Vagina (tissue), 2 donors: Measurements from ENCODE around the gene CNTLN.

ENCODE experiments used
- POLR2A ChIP-seq, 2 donors: fragments of 450-650 bp; IDR thresholded peaks; one replicate each; pipeline ENCODE4 v1.6.1; 2017; ENCODE audit warnings: antibody characterized with exemption in 2 of 2, mild to moderate bottlenecking in 2 of 2, moderate library complexity in 2 of 2
- POLR2AphosphoS5 ChIP-seq, 2 donors: sonication (generic); formaldehyde crosslinking; IDR thresholded peaks; one replicate each; pipeline ENCODE4 v1.9.0; 2017; ENCODE audit warnings: antibody characterized with exemption in 2 of 2, mild to moderate bottlenecking in 2 of 2, low read depth in 1 of 2; ENCODE audit not compliant: insufficient read depth in 1 of 2
- TF ChIP-seq, protein P1 (sequence below), 3 experiments: fragments of 450-650 bp in 2 of 3; fragments of 200-600 bp in 1 of 3; sonication (generic) in 1 of 3; IDR thresholded peaks; one replicate each; pipeline ENCODE4 v1.5.1; 2017 to 2019; ENCODE audit warnings: antibody characterized with exemption in 3 of 3, mild to moderate bottlenecking in 2 of 3, moderate library complexity in 2 of 3

GRCh38 chr9:17361378-17361777 lies 226.5 kb downstream of the CNTLN start:
- TF ChIP-seq, protein P1, sequence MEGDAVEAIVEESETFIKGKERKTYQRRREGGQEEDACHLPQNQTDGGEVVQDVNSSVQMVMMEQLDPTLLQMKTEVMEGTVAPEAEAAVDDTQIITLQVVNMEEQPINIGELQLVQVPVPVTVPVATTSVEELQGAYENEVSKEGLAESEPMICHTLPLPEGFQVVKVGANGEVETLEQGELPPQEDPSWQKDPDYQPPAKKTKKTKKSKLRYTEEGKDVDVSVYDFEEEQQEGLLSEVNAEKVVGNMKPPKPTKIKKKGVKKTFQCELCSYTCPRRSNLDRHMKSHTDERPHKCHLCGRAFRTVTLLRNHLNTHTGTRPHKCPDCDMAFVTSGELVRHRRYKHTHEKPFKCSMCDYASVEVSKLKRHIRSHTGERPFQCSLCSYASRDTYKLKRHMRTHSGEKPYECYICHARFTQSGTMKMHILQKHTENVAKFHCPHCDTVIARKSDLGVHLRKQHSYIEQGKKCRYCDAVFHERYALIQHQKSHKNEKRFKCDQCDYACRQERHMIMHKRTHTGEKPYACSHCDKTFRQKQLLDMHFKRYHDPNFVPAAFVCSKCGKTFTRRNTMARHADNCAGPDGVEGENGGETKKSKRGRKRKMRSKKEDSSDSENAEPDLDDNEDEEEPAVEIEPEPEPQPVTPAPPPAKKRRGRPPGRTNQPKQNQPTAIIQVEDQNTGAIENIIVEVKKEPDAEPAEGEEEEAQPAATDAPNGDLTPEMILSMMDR (IDR thresholded peaks at IDR 0.05): no peak
- TF ChIP-seq POLR2AphosphoS5 (IDR thresholded peaks at IDR 0.05; ENCODE audit: insufficient read depth in 1 of 2, low read depth in 1 of 2) (no peak), POLR2A (IDR thresholded peaks at IDR 0.05) (no peak)
